RWPE1 (cell line): ENCODE data around the gene MCCC1.
A peak's percentile ranks its signal among the peaks of the same experiment; 100 is the strongest.
"Not testable (repeated sequence)": the region's sequence is repeated elsewhere in the genome, so short reads cannot be mapped to it uniquely, and the experiment has no call there.

ENCODE experiments used
- CTCF ChIA-PET: fragments of 350-600 bp; sonication (Branson Sonifier 250); formaldehyde crosslinking; extraction: SDS; loops from one replicate; lab custom pipeline; 2021; lab: Yijun Ruan, JAX
- POLR2A ChIA-PET: fragments of 400-600 bp; formaldehyde crosslinking; extraction: SDS; loops from one replicate; lab custom pipeline; 2020; ENCODE audit warnings: antibody characterized with exemption; ENCODE audit not compliant: low non-redundant PET; lab: Yijun Ruan, JAX
- DNase-seq: peaks from one replicate; pipeline ENCODE4 v3.0.0; 2012; ENCODE audit warnings: low spot score
- H3K27ac ChIP-seq: fragments of 450-650 bp; 2 replicates; pipeline ENCODE4 v1.5.1; 2017
- TF ChIP-seq, protein P1 (sequence below): fragments of 450-650 bp; conservative IDR thresholded peaks from 2 replicates; pipeline ENCODE4 v1.5.1; 2017; ENCODE audit warnings: low read depth, mild to moderate bottlenecking

Gene MCCC1

DNA sequence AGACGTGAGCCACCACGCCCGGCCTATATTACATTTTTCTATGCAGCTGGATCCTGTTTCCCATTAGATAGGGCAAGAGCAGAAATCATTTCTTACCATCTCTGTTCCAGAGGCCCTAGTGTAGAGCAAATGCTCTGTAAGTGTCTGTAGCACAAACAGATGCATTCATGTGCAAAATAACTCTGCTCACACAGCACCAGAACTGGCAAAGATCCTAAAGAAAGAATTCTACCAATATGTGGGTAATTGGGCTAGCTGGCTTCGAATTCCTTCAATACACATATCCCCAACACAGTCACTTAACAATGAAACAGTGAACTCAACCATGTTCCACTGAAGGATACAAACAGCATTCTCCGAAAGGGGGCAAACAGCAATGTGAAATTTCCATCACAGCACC is 86.2 kb downstream of the MCCC1 start:
- no peak overlapping the region for H3K27ac ChIP-seq
- TF ChIP-seq, protein P1, sequence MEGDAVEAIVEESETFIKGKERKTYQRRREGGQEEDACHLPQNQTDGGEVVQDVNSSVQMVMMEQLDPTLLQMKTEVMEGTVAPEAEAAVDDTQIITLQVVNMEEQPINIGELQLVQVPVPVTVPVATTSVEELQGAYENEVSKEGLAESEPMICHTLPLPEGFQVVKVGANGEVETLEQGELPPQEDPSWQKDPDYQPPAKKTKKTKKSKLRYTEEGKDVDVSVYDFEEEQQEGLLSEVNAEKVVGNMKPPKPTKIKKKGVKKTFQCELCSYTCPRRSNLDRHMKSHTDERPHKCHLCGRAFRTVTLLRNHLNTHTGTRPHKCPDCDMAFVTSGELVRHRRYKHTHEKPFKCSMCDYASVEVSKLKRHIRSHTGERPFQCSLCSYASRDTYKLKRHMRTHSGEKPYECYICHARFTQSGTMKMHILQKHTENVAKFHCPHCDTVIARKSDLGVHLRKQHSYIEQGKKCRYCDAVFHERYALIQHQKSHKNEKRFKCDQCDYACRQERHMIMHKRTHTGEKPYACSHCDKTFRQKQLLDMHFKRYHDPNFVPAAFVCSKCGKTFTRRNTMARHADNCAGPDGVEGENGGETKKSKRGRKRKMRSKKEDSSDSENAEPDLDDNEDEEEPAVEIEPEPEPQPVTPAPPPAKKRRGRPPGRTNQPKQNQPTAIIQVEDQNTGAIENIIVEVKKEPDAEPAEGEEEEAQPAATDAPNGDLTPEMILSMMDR = no peak
- CTCF ChIA-PET = no interaction called here
- POLR2A ChIA-PET = no interaction called here
- DNase-seq = no peak

DNA sequence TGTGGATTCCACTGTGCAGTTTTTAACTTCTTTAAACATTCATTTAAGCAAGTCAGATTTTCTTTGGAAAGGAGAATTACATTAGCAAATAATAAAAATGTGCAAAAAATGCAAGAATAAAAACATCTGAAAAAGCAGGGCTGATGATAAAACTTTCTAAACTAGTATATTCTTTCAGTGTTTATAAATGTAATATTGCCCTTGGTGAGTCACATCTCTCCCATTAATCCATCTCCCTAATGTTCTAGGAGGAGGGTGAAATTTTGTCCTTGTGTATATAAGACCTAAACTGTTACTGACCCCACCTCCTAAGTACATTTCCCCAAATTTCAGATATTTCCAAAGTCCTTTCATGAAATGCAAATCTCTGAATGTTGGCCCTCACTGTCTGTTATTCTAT is 90.5 kb downstream of the MCCC1 start:
- no peak for DNase-seq
- ChIA-PET POLR2A (no interaction called here), CTCF (no interaction called here)
- H3K27ac ChIP-seq = no peak overlapping the region
- TF ChIP-seq, protein P1 = no peak

DNA sequence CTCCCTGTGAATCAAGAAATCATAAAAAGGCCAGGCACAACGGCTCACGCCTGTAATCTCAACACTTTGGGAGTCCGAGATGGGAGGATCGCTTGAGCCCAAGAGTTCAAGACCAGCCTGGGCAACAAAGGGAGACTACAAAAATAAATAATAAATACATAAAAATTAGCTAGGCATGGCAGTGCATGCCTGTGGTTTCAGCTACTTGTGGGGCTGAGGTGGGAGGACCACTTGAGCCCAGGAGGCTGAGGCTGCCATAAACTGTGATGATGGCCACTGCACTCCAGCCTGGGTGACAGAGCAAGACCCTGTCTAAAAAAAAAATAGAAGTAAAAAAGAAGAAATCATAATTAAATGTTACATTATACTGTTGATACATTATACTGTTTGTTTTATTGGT is 91.0 kb downstream of the MCCC1 start:
- no peak for DNase-seq
- TF ChIP-seq, protein P1 = no peak
- ChIA-PET CTCF (no interaction called here), POLR2A (no interaction called here)
- no peak overlapping the region for H3K27ac ChIP-seq

DNA sequence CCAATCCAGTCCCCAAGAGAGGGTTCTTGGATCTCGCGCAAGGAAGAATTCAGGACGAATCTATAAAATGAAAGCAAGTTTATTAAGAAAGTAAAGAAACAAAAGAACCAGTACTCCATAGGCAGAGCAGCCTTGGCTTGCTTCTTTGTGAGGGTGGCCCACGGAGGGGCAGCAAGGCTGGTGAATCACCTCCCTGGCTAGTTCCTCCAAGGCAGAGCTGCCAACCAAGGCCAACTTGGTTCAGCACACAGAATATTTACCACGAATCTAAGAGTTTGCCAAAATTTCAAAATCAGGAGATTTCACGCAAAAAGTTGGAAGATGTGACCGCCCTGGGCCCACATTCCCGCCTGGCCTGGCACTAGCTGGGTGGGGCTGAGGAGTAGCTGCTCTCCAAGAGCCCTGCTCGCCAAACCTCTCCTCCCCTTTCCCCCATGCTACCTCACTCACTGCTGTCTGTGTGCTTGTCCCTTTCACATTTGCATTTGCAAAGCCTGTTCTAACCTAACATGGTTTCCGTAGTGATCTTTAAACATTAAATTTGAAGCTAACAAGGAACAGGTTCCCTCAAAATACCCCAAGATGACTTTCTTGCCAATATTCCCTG is 92.8 kb downstream of the MCCC1 start:
- CTCF ChIA-PET = no interaction called here
- DNase-seq = no peak
- TF ChIP-seq, protein P1 = no peak
- H3K27ac ChIP-seq = no peak overlapping the region
- POLR2A ChIA-PET = no interaction called here

DNA sequence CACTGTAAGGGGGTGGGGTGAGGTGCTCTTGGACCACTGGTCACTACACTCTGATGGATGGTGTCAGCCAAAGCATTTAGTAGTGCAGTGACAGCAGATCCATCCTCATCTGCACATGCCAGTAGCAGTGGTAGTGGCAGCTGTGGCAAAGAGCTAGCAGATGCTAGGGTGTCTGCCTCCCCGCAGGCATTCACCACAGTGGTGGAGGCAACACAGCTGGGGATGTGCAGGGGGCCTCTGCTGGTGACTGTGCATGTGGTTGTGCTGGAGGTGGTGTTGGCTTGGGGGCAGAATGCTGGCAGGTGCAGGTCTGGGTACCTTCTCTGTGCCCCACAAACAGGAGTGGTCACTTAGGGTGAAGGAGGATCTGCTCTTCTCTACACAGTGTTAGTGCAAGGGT is 99.5 kb downstream of the MCCC1 start:
- TF ChIP-seq, protein P1 = no peak
- POLR2A ChIA-PET = no interaction called here
- no peak for DNase-seq
- CTCF ChIA-PET = no interaction called here
- no peak overlapping the region for H3K27ac ChIP-seq

DNA sequence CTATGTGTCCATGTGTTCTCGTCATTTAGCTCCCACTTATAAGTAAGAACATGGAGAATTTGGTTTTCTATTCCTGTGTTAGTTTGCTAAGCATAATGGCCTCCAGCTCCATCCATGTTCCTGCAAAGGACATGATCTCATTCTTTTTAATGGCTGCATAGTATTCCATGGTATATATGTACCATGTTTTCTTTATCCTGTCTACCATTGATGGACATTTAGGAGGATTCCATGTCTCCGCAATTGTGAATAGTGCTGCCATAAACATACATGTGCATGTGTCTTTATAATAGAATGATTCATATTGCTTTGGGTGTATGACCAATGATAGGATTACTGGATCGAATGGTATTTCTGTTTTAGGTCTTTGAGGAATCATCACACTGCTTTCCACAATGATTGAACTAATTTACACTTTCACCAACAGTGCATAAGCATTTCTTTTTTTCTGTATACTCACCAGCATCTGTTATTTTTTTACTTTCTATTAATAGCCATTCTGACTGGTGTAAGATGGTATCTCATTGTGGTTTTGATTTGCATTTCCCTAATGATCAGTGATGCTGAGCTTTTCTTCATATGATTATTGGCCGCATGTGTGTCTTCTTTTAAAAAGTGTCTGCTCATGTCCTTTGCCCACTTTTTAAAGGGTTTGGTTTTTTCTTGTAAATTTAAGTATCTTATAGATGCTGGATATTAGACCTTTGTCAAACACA is 105.7 kb downstream of the MCCC1 start:
- DNase-seq, POLR2A ChIA-PET, H3K27ac ChIP-seq, CTCF ChIA-PET: not testable (repeated sequence)

DNA sequence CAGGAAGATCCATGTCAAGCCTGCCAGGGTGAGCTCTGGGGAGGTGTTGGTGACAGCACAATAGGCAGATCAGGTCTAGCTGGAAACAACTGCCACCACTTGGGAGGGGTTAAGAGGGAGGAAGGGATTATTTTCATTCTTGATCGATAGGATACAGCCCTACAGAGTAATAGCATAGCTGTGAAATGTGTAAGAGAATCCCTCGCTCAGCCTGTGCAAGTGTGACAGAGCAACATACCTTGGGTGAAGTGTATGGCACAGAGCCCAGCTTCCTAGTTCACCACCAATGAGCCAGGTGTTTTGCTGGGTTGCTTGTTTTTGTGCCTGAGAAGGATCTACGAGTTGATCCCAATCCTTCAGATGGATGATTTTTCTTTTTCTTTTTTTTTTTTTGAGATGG is 109.7 kb downstream of the MCCC1 start:
- CTCF ChIA-PET = interaction anchor here (0.6 kb wide), 1 partner anchor 75 kb away, joined by 4 read pairs; no protein-coding TSS in a partner anchor
- H3K27ac ChIP-seq = no peak overlapping the region
- POLR2A ChIA-PET = no interaction called here
- TF ChIP-seq, protein P1 = no peak
- peak; percentile 22 for DNase-seq
